T follicular helper cell (primary cell): ENCODE results near the gene PINK1.
"Not testable (repeated sequence)": the region's sequence is repeated elsewhere in the genome, so short reads cannot be mapped to it uniquely, and the experiment has no call there.

Source experiments
- DNase-seq: peaks from one replicate; pipeline ENCODE4 v3.0.0-alpha.2; 2020; ENCODE audit warnings: low read depth

The PINK1 gene

GRCh38 chr1:20645414-20645813 is 12.2 kb downstream of the PINK1 start:
- DNase-seq, result no peak

GRCh38 chr1:20648438-20648837 is 15.2 kb downstream of the PINK1 start:
- no peak for DNase-seq

GRCh38 chr1:20648946-20649345 is 15.7 kb downstream of the PINK1 start:
- DNase-seq, result no peak

GRCh38 chr1:20652300-20652699 is 19.0 kb downstream of the PINK1 start:
- no peak for DNase-seq

GRCh38 chr1:20654104-20654690 is 20.9 kb downstream of the PINK1 start:
- no peak for DNase-seq

GRCh38 chr1:20657024-20657423 is 23.8 kb downstream of the PINK1 start:
- DNase-seq, result no peak

GRCh38 chr1:20658166-20658915 is 25.1 kb downstream of the PINK1 start:
- no peak for DNase-seq

- DNase-seq, result no peak
These were observed 27.1 kb downstream of the PINK1 start for GRCh38 chr1:20660363-20660762.

GRCh38 chr1:20660847-20661206 is 27.6 kb downstream of the PINK1 start:
- DNase-seq, result no peak

- peak; percentile 89 for DNase-seq
These were observed 28.2 kb downstream of the PINK1 start, which contains the start of gene DDOST for GRCh38 chr1:20661207-20662109. Gene DDOST, minus strand, starts transcription at chr1:20661369. Its CDS starts 19 bp downstream, at chr1:20661350.

- DNase-seq, result no peak
These were observed 28.8 kb downstream of the PINK1 start for GRCh38 chr1:20662110-20662475.

- no peak for DNase-seq
These were observed 30.1 kb downstream of the PINK1 start for GRCh38 chr1:20663365-20663764.

GRCh38 chr1:20663969-20664715 is 30.9 kb downstream of the PINK1 start:
- no peak for DNase-seq

- no peak for DNase-seq
These were observed 32.5 kb downstream of the PINK1 start for GRCh38 chr1:20665726-20666125.

GRCh38 chr1:20666146-20666545 is 32.9 kb downstream of the PINK1 start:
- DNase-seq, result no peak

- DNase-seq, result no peak
These were observed 33.5 kb downstream of the PINK1 start for GRCh38 chr1:20666804-20667203.

GRCh38 chr1:20668581-20668980 is 35.3 kb downstream of the PINK1 start:
- no peak for DNase-seq

GRCh38 chr1:20670936-20671335 is 37.7 kb downstream of the PINK1 start:
- DNase-seq, result no peak

- DNase-seq, result no peak
These were observed 39.0 kb downstream of the PINK1 start for GRCh38 chr1:20672265-20672632.

- not testable (repeated sequence) for DNase-seq
These were observed 40.4 kb downstream of the PINK1 start for GRCh38 chr1:20673626-20674025.

- DNase-seq, result no peak
These were observed 45.3 kb downstream of the PINK1 start for GRCh38 chr1:20678599-20678998.

GRCh38 chr1:20680269-20680668 is 47.0 kb downstream of the PINK1 start:
- no peak for DNase-seq
